Activated CD4-positive, alpha-beta memory T cell treated with anti-CD3 and anti-CD28 coated beads, Interleukin-2, amount 10 ng/mL, durations not matched to agents 7 days and 5 days (primary cell): Measurements from ENCODE around the gene FKBP15. TPM values are rescaled to one million over a fixed set of nuclear protein-coding genes. Genes with fewer than 3 reads are reported as not detected.
A peak's percentile ranks its signal among the peaks of the same experiment; 100 is the strongest.
"Not testable (repeated sequence)": the region's sequence is repeated elsewhere in the genome, so short reads cannot be mapped to it uniquely, and the experiment has no call there.

Experiments used
- CTCF ChIA-PET: fragments of 350-600 bp; sonication (Branson Sonifier 250); formaldehyde crosslinking; loops from one replicate; lab custom pipeline; 2021; ENCODE audit warnings: antibody characterized with exemption, inconsistent platforms; lab: Charles Lee
- POLR2A ChIA-PET: fragments of 350-600 bp; sonication (Branson Sonifier 250); formaldehyde crosslinking; loops from one replicate; lab custom pipeline; 2021; ENCODE audit warnings: antibody characterized with exemption; lab: Charles Lee
- DNase-seq: peaks from one replicate; pipeline ENCODE4 v3.0.0-alpha.2; 2020
- H3K27ac Mint-ChIP-seq: one replicate; pipeline ENCODE4 v1.8.0; 2021; ENCODE audit warnings: mild to moderate bottlenecking, mixed read lengths
- H3K27me3 Mint-ChIP-seq: one replicate; pipeline ENCODE4 v1.8.0; 2021; ENCODE audit warnings: mixed read lengths
- H3K36me3 Mint-ChIP-seq: one replicate; pipeline ENCODE4 v1.8.0; 2021; ENCODE audit warnings: low read depth, mixed read lengths
- H3K4me1 Mint-ChIP-seq: one replicate; pipeline ENCODE4 v1.8.0; 2021; ENCODE audit warnings: mixed read lengths
- H3K4me3 Mint-ChIP-seq: one replicate; pipeline ENCODE4 v1.8.0; 2021; ENCODE audit warnings: mild to moderate bottlenecking, mixed read lengths
- H3K9me3 Mint-ChIP-seq: one replicate; pipeline ENCODE4 v1.8.0; 2021; ENCODE audit warnings: mixed read lengths
- total RNA-seq, 2 experiments: library from RNA; stranded (reverse); gene quantifications; one replicate each; pipeline ENCODE4 v1.2.3, GENCODE V29; 2021

Gene FKBP15
- total RNA-seq, result 10 to 100 TPM; 34.9 to 38.2 TPM

GRCh38 chr9:113221003-113221799, at the start of gene FKBP15, which contains the start of gene SLC31A1:
Gene FKBP15, minus strand, starts transcription at chr9:113221277. Its CDS starts 34 bp downstream, at chr9:113221243.
Gene SLC31A1, plus strand, starts transcription at chr9:113221544. Its CDS starts 34,605 bp downstream, at chr9:113256149.
- DNase-seq, result peak; percentile 97
- ChIA-PET CTCF (interaction anchor here (1.0 to 3.9 kb wide), 9 partner anchors 10 to 189 kb away, joined by 3 to 31 read pairs (median 5); partner anchors contain the start of genes ALAD, C9orf43, CDC26 and POLE3), POLR2A (interaction anchor here (0.6 to 4.6 kb wide), 20 partner anchors 10 to 888 kb away, joined by 3 to 47 read pairs (median 6); partner anchors contain the start of genes BSPRY, C9orf43, CDC26 and POLE3)
- peaks cover 46% of the 10 kb centered on the region for H3K4me1 Mint-ChIP-seq
- peak within 1 kb of the TSS; percentile 85 for H3K27ac Mint-ChIP-seq
- no peaks in the 10 kb centered on the region for H3K9me3 Mint-ChIP-seq
- no peaks in the 10 kb centered on the region for H3K27me3 Mint-ChIP-seq
- peaks cover 9% of the 10 kb centered on the region for H3K36me3 Mint-ChIP-seq
- peak within 1 kb of the TSS; percentile 92 for H3K4me3 Mint-ChIP-seq

DNA sequence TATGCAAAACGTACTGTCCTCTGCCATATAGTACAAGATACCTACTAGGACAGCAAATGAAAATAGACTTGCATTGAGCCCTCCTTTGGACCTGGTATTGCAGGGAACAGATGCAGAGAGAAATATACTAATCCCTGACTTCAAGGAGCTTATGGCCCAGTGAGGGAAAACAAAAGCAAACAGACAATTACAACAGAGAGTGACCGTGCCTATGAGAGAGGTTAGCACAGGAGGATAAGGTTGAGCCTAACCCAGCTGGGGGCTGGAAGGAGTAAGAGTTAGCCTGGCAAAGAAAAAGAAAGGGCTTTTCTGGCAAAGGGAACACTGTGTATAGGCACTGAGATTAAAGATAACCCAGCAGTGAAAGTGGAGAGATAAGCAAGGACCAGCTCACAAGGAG, 48.8 kb upstream of the FKBP15 start:
- DNase-seq, result no peak
- POLR2A ChIA-PET, result interaction anchor here (1.0 kb wide), 1 partner anchor 49 kb away, joined by 3 read pairs; the partner anchor contains the start of gene FKBP15
- Mint-ChIP-seq H3K36me3 (peaks cover 48% of the 10 kb centered on the region), H3K27me3 (no peaks in the 10 kb centered on the region), H3K27ac (no peak overlapping the region), H3K9me3 (no peaks in the 10 kb centered on the region), H3K4me3 (no peak overlapping the region), H3K4me1 (peaks cover 21% of the 10 kb centered on the region)
- CTCF ChIA-PET, result interaction anchor here (1.2 kb wide), 1 partner anchor 132 kb away, joined by 3 read pairs; no protein-coding TSS in a partner anchor

DNA sequence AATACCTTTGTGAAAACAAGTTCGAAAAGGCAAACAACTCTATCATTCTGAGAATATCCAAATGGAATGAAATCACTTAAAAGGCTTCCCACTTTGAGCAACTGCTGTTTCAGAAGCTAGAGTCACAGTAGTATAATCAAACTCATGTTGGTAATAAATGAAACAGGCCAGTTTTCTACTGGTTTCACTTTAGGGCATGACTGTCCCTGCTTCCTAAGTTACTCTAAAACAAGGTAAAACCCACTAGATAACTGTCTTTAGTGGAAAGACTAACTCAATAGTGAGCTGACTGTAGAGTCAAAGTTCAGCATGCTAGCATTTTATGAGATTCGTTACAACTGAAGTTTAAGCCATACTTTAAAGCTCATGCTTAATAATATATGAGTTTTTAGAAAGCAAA, 48.3 kb upstream of the FKBP15 start:
- POLR2A ChIA-PET, result interaction anchor here (1.0 kb wide), 1 partner anchor 49 kb away, joined by 3 read pairs; the partner anchor contains the start of gene FKBP15
- CTCF ChIA-PET, result interaction anchor here (1.2 kb wide), 1 partner anchor 132 kb away, joined by 3 read pairs; no protein-coding TSS in a partner anchor
- H3K27ac Mint-ChIP-seq, result no peak overlapping the region

DNA sequence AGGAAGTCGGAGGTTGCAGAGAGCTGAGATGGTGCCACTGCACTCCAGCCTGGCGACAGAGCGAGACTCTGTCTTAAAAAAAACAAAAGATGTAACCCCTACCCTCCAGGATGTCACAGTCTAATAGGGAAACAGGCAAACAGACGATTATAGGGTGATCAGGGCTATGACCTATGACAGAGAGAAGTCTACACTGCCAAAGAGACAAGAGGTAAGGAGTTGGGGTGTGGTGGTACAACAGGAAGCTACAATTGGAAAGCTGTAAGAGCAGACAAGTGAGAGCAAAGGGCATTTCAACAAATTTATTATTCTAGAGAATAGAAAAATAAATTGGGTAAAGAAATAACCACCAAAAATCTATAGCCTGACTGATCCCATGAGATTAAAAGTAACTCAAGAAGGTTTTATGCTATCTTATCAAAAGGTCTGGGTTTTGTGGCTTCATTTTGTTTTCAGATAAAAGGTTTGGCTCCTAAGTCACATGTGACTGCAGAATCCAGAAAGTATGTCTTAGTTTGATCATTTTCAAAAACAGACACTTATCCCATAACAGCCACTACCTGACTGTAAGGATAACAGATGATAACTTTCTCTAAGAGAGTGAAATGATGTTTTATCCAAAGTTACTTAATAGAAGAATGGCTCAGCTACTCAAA, 47.0 kb upstream of the FKBP15 start:
- H3K27me3 Mint-ChIP-seq, result no peaks in the 10 kb centered on the region
- DNase-seq, result no peak
- no peak overlapping the region for H3K27ac Mint-ChIP-seq
- POLR2A ChIA-PET, result no interaction called here
- H3K9me3 Mint-ChIP-seq, result no peaks in the 10 kb centered on the region
- peaks cover 46% of the 10 kb centered on the region for H3K36me3 Mint-ChIP-seq
- H3K4me3 Mint-ChIP-seq, result no peak overlapping the region
- CTCF ChIA-PET, result interaction anchor here (0.6 kb wide), 1 partner anchor 17 kb away, joined by 3 read pairs; no protein-coding TSS in a partner anchor
- H3K4me1 Mint-ChIP-seq, result peaks cover 10% of the 10 kb centered on the region

More for the DNA sequence above, 48.3 kb upstream of the FKBP15 start:
- no peak for DNase-seq
- Mint-ChIP-seq H3K36me3 (peaks cover 49% of the 10 kb centered on the region), H3K9me3 (no peaks in the 10 kb centered on the region), H3K4me3 (no peak overlapping the region), H3K27me3 (no peaks in the 10 kb centered on the region), H3K4me1 (peaks cover 21% of the 10 kb centered on the region)

DNA sequence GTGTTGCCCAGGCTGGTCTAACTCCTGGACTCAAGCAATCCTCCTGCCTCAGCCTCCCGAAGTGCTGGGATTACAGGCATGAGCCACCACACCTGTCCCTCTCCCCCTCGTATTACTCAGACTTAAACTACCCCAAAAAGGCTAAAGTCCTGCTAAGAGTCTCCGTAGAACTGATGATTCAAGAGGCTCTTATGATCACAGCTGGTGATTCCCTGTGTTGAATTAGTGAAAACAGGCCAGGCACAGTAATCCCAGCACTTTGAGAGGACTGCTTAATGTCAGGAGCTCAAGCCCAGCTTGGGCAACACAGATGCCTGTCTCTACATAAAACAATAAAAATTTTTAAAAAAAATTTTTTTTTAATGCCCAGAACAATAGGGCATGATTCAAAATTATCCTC, 45.1 kb upstream of the FKBP15 start:
- no peak for DNase-seq
- CTCF ChIA-PET, result interaction anchor here (1.1 kb wide), 1 partner anchor 9 kb away, joined by 3 read pairs; the partner anchor contains the start of genes CDC26 and PRPF4
- H3K27ac Mint-ChIP-seq, result no peak overlapping the region
- H3K4me3 Mint-ChIP-seq, result no peak overlapping the region
- POLR2A ChIA-PET, result interaction anchor here (0.7 kb wide), 1 partner anchor 8 kb away, joined by 3 read pairs; no protein-coding TSS in a partner anchor
- no peaks in the 10 kb centered on the region for H3K9me3 Mint-ChIP-seq
- H3K27me3 Mint-ChIP-seq, result no peaks in the 10 kb centered on the region
- H3K36me3 Mint-ChIP-seq, result peaks cover 37% of the 10 kb centered on the region
- H3K4me1 Mint-ChIP-seq, result peaks cover 10% of the 10 kb centered on the region

GRCh38 chr9:113261917-113262671, 41.0 kb upstream of the FKBP15 start:
- DNase-seq, result no peak

DNA sequence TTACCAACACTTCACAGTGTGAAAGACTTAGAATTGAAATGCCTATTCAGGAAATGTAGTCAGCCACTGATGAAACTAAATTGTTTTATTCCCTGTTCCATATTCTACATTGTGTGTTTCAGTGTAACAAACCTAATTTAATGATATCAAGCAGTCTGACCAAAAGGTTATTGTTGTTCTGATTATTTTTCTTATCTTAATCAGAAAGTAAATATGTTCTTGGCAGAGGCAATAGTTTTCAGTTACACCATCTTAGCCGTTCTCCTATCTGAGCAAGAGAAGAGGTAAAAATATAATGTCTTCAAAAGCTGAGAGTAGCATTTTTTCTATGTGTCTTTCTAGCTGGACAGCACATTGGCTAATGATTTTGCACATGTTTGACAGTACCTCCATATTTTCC, 37.2 kb upstream of the FKBP15 start:
- H3K4me3 Mint-ChIP-seq, result no peak overlapping the region
- H3K27ac Mint-ChIP-seq, result no peak overlapping the region
- POLR2A ChIA-PET, result no interaction called here

More at GRCh38 chr9:113261917-113262671, 41.0 kb upstream of the FKBP15 start:
- Mint-ChIP-seq H3K27me3 (no peaks in the 10 kb centered on the region), H3K4me3 (no peak overlapping the region), H3K9me3 (no peaks in the 10 kb centered on the region), H3K36me3 (peaks cover 29% of the 10 kb centered on the region), H3K4me1 (peaks cover 3% of the 10 kb centered on the region), H3K27ac (no peak overlapping the region)
- POLR2A ChIA-PET, result no interaction called here
- CTCF ChIA-PET, result interaction anchor here (1.6 to 3.0 kb wide), 2 partner anchors 11 to 13 kb away, joined by 3 to 13 read pairs; partner anchors contain the start of genes CDC26 and PRPF4

GRCh38 chr9:113257863-113258262, 36.8 kb upstream of the FKBP15 start:
- Mint-ChIP-seq H3K4me1 (peaks cover 3% of the 10 kb centered on the region), H3K4me3 (no peak overlapping the region), H3K36me3 (peaks cover 23% of the 10 kb centered on the region), H3K9me3 (no peaks in the 10 kb centered on the region), H3K27me3 (no peaks in the 10 kb centered on the region), H3K27ac (no peak overlapping the region)
- DNase-seq, result no peak
- CTCF ChIA-PET, result interaction anchor here (0.6 kb wide), 1 partner anchor 9 kb away, joined by 5 read pairs; no protein-coding TSS in a partner anchor
- POLR2A ChIA-PET, result no interaction called here

More for the DNA sequence above, 37.2 kb upstream of the FKBP15 start:
- Mint-ChIP-seq H3K36me3 (peaks cover 23% of the 10 kb centered on the region), H3K4me1 (peaks cover 3% of the 10 kb centered on the region), H3K27me3 (no peaks in the 10 kb centered on the region), H3K9me3 (no peaks in the 10 kb centered on the region)
- CTCF ChIA-PET, result interaction anchor here (0.6 kb wide), 1 partner anchor 10 kb away, joined by 5 read pairs; no protein-coding TSS in a partner anchor
- no peak for DNase-seq

DNA sequence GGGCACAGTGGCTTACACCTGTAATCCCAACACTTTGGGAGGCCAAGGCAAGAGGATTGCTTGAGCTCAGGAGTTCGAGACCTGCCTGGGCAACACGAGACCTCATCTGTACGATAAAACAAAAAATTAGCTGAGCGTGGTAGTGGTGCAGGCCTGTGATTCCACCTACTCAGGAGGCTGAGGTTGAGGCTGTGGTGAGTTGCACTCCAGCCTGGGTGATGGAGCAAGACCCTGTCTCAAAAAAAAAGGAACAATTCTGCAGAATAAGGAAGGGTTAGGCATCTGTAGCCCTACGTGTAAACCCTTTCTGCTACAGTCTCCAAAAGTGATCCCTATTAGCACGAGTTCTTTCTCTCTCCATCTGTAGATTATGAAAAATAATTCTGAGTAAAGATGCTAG, 34.4 kb upstream of the FKBP15 start:
- Mint-ChIP-seq H3K4me1 (peaks cover 3% of the 10 kb centered on the region), H3K27me3 (no peaks in the 10 kb centered on the region), H3K4me3 (no peak overlapping the region), H3K27ac (no peak overlapping the region), H3K36me3 (peaks cover 19% of the 10 kb centered on the region), H3K9me3 (peaks cover 4% of the 10 kb centered on the region)
- CTCF ChIA-PET, result interaction anchor here (1.9 kb wide), 1 partner anchor 12 kb away, joined by 3 read pairs; no protein-coding TSS in a partner anchor
- DNase-seq, result no peak
- POLR2A ChIA-PET, result no interaction called here

DNA sequence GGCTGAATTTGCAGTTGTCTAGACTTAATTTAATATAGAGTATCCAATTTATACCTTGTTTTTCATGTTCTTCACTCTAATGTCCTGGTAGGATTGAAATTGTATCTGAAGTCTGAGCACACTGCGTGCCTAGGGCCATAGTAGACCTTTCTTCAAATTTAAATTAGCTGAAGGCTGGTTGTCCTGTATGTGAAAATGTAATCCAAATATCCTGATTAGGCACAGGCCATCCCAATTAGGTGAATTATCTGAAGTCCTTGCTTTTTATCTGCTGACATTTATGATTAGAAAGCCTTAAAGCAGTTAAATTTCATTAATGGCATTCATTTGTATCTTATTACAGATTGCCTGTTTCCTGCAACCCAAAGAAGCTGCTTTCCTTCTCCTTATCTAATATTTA, 33.9 kb upstream of the FKBP15 start:
- Mint-ChIP-seq H3K4me3 (no peak overlapping the region), H3K27ac (no peak overlapping the region), H3K27me3 (no peaks in the 10 kb centered on the region), H3K36me3 (peaks cover 14% of the 10 kb centered on the region), H3K9me3 (peaks cover 4% of the 10 kb centered on the region), H3K4me1 (peaks cover 3% of the 10 kb centered on the region)
- DNase-seq, result no peak
- CTCF ChIA-PET, result interaction anchor here (1.9 kb wide), 1 partner anchor 12 kb away, joined by 3 read pairs; no protein-coding TSS in a partner anchor
- POLR2A ChIA-PET, result no interaction called here

DNA sequence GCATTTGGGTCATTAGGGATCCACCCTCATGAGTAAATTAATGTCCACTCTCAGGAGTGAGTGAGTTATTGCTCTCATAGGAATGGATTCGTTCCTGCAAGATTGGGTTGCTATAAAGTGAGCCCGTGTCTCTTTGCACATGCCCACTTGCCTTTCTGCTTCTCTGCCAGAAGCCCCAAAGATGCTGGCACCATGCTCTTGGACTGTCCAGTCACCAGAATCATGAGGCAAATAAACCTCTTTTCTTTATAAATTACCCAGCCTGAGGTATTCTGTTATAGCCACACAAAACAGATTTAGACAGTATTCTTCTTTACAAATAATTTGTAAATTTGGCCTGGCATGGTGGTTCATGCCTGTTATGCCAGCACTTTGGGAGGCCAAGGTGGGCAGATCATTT, 29.7 kb upstream of the FKBP15 start:
- ChIA-PET POLR2A (no interaction called here), CTCF (no interaction called here)
- H3K9me3 Mint-ChIP-seq, result peaks cover 7% of the 10 kb centered on the region
- DNase-seq, result no peak
- peaks cover 7% of the 10 kb centered on the region for H3K36me3 Mint-ChIP-seq
- H3K4me3 Mint-ChIP-seq, result no peak overlapping the region
- H3K27me3 Mint-ChIP-seq, result no peaks in the 10 kb centered on the region
- no peak overlapping the region for H3K27ac Mint-ChIP-seq
- H3K4me1 Mint-ChIP-seq, result no peaks in the 10 kb centered on the region

DNA sequence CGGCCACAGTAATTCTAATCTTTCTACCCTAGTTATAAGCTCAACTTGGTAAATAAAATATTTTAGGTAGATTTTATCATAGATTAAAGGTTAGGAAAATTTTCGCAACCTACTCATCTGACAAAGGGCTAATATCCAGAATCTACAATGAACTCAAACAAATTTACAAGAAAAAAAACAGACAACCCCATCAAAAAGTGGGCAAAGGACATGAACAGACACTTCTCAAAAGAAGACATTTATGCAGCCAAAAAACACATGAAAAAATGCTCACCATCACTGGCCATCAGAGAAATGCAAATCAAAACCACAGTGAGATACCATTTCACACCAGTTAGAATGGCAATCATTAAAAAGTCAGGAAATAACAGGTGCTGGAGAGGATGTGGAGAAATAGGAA, 28.6 kb upstream of the FKBP15 start:
- H3K27ac Mint-ChIP-seq, DNase-seq, POLR2A ChIA-PET, CTCF ChIA-PET, H3K36me3 Mint-ChIP-seq, H3K4me1 Mint-ChIP-seq, H3K27me3 Mint-ChIP-seq, H3K9me3 Mint-ChIP-seq, H3K4me3 Mint-ChIP-seq: not testable (repeated sequence)
